Measurements from ENCODE around the gene VWDE.

VWDE gene

GRCh38 chr7:12327922-12328321, 75.7 kb downstream of the VWDE start:
- no peak for DNase-seq (ENCODE audit: low spot score)

GRCh38 chr7:12325646-12326045, 78.0 kb downstream of the VWDE start:
- DNase-seq (ENCODE audit: low spot score) = no peak

- no peak for DNase-seq (ENCODE audit: low spot score)
Measured at GRCh38 chr7:12323415-12323814, 80.2 kb downstream of the VWDE start.

GRCh38 chr7:12322903-12323300, 80.8 kb downstream of the VWDE start:
- DNase-seq (ENCODE audit: low spot score) = peak; percentile 16

- DNase-seq (ENCODE audit: low spot score) = peak; percentile 36
Measured at GRCh38 chr7:12322284-12322902, 81.3 kb downstream of the VWDE start.

- peak; percentile 19 for DNase-seq (ENCODE audit: low spot score)
Measured at GRCh38 chr7:12320987-12321647, 82.5 kb downstream of the VWDE start.

GRCh38 chr7:12320241-12320986, 83.3 kb downstream of the VWDE start:
- peak; percentile 51 for DNase-seq (ENCODE audit: low spot score)

- DNase-seq (ENCODE audit: low spot score) = no peak
Measured at GRCh38 chr7:12317675-12318074, 86.0 kb downstream of the VWDE start.

- no peak for DNase-seq (ENCODE audit: low spot score)
Measured at GRCh38 chr7:12316925-12317324, 86.7 kb downstream of the VWDE start.

GRCh38 chr7:12315049-12315448, 88.6 kb downstream of the VWDE start:
- DNase-seq (ENCODE audit: low spot score) = peak; percentile 2

- no peak for DNase-seq (ENCODE audit: low spot score)
Measured at GRCh38 chr7:12314199-12314598, 89.5 kb downstream of the VWDE start.

GRCh38 chr7:12305502-12305901, 98.2 kb downstream of the VWDE start:
- DNase-seq (ENCODE audit: low spot score) = no peak

GRCh38 chr7:12303495-12303894, 100.2 kb downstream of the VWDE start:
- DNase-seq (ENCODE audit: low spot score) = no peak

- DNase-seq (ENCODE audit: low spot score) = peak; percentile 82
Measured at GRCh38 chr7:12303062-12303461, 100.6 kb downstream of the VWDE start.

- no peak for DNase-seq (ENCODE audit: low spot score)
Measured at GRCh38 chr7:12300415-12300814, 103.2 kb downstream of the VWDE start.

- DNase-seq (ENCODE audit: low spot score) = no peak
Measured at GRCh38 chr7:12299367-12299766, 104.3 kb downstream of the VWDE start.

- DNase-seq (ENCODE audit: low spot score) = peak; percentile 22
Measured at GRCh38 chr7:12297283-12298108, 106.2 kb downstream of the VWDE start.

- DNase-seq (ENCODE audit: low spot score) = no peak
Measured at GRCh38 chr7:12296051-12296570, 107.6 kb downstream of the VWDE start.

GRCh38 chr7:12294701-12295100, 109.0 kb downstream of the VWDE start:
- peak; percentile 3 for DNase-seq (ENCODE audit: low spot score)

GRCh38 chr7:12291870-12292269, 111.8 kb downstream of the VWDE start:
- no peak for DNase-seq (ENCODE audit: low spot score)

- no peak for DNase-seq (ENCODE audit: low spot score)
Measured at GRCh38 chr7:12290761-12291160, 112.9 kb downstream of the VWDE start.

- DNase-seq (ENCODE audit: low spot score) = no peak
Measured at GRCh38 chr7:12289996-12290395, 113.7 kb downstream of the VWDE start.

Measured in kidney tubule cell (primary cell).